H4 (cell line): ENCODE results near the gene TMEM222. TPM values are rescaled to one million over a fixed set of nuclear protein-coding genes. Genes with fewer than 3 reads are reported as not detected.

Experiments
- DNase-seq: peaks from one replicate; pipeline ENCODE4 v3.0.0-alpha.2; 2015; ENCODE audit warnings: low spot score
- total RNA-seq: library from RNA; depleted of rRNA; stranded (reverse); fragments of >200 nt; shearing (Covaris generic); gene quantifications from 2 replicates; pipeline ENCODE4 v1.2.3, GENCODE V29; 2014

Gene TMEM222
- total RNA-seq, 1 experiment from 2014 or later: 33.4 TPM

DNA sequence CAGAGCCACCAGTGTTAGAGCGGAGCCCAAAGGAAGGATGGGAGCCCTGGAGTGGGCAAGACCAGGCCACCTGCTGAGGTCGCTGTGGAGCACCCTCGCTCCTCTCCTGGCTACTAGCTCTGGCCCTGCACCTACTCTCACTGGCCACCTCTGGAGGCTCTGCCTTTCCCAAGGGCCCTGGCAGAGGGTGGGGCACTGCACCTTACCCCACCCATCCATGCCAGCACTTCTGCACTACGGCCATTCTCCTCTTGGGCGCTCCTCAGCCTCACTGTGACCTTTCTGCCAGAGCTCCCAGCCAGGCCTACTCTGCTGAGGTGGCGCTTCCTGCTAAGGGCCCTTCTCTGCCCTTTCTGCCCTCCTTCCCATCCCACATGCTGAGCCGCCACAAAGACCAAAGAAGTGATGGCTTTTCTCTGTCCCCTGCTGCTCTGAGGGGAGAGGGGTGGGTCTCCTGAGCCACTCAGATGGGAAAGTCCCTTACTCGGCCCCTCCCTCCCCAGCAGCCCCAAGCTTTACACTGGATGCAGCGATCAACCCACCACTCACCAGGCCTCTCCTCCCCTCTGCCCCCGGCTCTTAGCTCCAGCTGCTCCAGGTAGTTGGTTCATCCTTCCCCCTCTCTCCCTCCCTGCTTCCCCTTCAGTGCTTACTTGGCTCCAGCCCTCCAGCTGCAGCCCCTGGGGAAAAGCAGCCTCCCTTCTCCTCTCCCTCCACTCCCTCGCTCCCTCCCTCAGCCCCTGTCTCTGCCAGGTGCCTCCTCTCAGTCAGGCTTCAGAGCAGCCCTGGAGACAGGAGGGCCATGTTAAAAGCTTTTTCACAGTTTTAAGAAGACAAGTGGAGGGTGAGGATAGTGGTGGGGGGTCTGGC lies 14.8 kb upstream of the TMEM222 start:
- DNase-seq: no peak

- no peak for DNase-seq
These were observed 13.9 kb upstream of the TMEM222 start for GRCh38 chr1:27307874-27308598.

- DNase-seq: no peak
These were observed 7.8 kb upstream of the TMEM222 start for GRCh38 chr1:27314169-27314568.

GRCh38 chr1:27314737-27315136 lies 7.2 kb upstream of the TMEM222 start:
- no peak for DNase-seq

DNA sequence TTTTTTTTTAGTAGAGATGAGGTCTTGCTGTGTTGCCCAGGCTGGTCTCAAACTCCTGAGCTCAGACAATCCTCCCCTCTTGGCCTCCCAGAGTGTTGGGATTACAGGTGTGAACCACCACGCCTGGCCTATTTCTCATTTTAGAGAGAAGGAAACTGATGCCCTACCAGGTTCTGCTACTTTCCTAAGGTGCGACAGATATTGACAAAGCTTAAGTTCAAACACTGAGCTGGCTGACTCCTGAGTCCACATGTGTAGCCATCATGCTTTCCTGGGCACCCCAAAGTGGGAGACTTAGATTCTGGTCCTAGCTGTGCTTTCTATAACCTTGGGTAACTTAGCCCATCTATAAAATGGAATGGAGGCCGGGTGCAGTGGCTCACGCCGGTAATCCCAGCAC lies 5.1 kb upstream of the TMEM222 start:
- no peak for DNase-seq

DNA sequence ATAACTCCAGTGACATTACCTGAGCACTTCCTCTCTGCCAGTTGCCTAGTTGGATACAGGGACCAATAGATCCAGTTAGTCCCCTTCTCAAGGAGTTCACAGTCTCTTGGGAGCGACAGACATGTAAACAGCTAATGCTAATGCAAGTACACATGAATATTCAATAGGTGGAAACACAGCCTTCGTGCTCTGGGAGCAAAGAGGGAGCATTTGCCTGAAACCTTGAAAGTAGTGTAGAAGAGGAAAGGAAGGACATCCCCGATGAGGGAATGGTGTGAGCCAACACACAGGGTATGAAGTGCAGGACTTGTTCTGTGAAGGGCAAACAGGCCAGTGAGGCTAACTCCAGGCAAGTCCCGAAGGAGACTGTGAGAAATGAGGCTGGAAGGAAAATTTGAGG lies 3.8 kb upstream of the TMEM222 start:
- no peak for DNase-seq

DNA sequence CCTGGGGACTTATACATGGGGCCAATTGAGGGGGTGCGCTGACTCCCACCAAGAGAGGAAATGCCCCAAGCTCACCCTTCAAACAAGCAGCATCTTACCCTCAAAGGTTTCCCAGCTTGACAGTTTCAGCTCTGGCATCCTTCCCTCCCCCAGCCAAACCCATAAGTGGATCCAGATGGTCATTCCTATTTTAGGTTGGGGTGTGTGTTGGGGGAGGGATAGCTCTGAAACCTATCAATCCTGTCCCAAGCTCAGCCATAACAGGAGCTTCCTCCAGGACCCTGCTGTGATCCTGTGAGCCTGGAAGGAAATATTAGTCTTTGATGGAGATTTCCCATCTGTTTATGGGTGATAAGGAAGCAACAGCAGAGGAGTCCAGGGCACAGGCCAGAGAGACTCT lies 3.4 kb upstream of the TMEM222 start:
- no peak for DNase-seq

DNA sequence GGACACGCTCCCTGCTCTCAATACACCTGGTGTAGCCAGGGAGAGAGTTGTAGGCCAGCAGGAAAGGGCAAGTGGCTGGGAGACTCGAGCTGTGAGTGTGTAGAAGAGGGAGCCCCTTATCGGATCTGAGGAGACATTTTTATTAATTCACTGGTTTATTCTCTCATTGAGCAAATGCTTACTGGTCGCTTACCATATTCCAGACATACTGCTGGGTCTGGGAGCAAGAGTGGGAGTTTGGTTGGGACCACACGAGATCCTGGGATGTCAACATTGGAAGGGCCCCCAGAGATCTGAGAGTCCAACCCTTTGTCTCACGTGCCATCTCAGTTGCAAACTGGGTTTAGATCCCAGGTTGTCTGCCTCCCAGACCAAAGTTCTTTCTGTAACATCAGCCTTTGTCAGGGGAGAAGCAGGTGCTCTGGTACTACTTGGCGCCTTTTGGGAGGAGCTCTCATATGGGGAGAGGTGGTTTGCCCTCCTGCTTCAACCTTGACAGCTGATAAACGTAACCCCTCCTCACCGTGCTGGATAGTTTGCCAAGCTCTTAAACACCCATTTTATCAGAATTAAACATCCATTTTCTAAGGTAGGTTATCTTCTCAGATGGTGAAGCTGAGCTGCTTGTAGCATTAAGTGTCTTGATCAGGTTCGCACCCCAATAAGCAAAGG lies 742 bp downstream of the TMEM222 start:
- DNase-seq: no peak

- DNase-seq: no peak
These were observed 3.3 kb downstream of the TMEM222 start for GRCh38 chr1:27325286-27325685.

DNA sequence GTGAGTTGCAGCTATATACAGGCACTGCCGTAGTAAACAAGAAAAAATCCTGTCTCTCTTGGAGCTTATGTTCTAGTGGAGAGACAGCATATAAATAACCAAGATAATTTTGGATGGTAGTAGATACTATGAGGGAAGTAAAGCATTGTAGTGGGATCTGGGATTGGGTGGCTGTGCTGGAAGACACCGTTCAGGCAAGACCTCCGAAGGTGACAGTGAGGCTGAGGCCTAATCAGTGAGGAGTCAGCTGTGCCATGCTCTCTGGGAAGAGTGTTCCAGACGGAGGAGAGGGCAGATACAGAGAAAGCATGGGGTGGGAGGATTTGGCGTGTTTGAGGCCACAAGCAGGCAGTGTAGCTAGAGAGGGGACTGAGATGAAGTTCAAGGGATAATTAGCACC lies 6.0 kb downstream of the TMEM222 start:
- no peak for DNase-seq

GRCh38 chr1:27330786-27331185 lies 8.8 kb downstream of the TMEM222 start:
- DNase-seq: no peak

DNA sequence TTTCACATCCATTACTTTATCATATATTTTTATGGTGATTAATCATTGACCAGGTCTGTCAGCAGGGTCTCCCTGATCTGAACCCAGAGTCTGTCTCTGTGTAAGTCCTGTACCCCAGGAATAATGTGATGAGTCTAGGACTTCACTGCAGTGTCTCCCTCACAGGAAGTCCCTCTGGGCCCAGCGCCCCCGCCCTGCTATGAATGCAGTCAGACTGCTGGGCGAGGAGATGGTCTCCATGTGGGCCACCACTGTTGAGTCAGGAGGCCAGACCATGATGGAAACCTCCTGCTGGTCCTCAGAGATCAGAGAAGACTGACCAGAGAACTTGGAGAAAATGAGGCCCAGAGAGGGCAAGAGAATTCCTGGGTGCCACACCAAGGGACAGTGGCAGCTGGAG lies 9.5 kb downstream of the TMEM222 start:
- DNase-seq: no peak

GRCh38 chr1:27331922-27332321 lies 10.0 kb downstream of the TMEM222 start:
- no peak for DNase-seq

DNA sequence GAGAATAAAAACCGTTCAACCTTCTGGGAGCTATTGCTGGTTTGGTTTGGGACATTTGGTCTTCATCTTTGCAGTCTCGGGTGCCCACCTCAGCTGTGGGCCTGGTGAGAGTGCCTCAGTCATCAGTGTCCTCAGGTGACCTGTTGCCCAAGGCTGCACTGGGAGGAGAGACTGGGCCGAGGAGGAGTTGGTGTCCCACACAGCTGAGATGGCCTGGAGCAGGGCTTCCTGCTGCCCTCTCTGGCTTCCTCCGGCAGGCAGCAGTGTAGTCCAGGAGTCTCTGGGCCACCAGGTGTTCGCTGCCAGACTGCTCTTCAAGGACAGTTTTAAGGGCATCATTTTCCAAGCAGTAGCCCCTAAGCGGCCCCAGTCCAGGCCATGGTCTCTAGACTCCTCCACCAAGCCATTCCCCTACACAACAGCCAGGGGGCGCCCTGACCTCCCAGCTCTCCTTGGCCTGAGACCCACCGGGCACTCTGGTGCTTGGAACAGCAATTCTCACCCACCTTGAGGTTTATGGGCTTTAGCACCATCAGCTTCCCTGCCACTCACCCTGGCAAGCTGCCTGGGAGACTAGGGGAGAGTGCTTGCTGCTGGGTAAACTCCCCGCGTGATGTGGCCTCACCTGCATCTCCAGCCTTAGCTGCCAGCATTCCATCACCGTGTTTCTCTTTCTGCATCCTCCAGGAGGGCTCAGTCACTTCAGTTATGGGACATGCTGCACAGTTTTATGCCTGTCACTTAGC lies 10.7 kb downstream of the TMEM222 start:
- no peak for DNase-seq

DNA sequence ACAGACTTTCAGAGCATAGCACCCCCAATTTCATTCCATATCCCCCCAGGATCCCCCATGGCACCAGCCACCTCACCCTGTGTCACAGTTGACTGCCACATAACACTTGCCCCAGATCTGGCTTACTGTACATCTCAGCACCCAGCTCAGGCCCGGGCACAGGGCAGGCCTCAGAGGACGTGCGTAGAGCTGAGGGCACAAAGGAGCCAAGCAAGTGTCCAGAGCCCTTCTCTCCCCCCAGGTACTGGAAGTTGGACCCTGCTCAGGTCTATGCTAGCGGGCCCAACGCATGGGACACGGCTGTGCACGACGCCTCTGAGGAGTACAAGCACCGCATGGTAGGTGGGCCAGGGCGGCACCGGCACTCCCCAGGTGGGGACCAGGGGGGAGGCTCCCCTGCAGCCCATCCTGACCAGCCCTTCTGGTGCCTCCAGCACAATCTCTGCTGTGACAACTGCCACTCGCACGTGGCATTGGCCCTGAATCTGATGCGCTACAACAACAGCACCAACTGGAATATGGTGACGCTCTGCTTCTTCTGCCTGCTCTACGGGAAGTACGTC lies 11.8 kb downstream of the TMEM222 start:
- no peak for DNase-seq

DNA sequence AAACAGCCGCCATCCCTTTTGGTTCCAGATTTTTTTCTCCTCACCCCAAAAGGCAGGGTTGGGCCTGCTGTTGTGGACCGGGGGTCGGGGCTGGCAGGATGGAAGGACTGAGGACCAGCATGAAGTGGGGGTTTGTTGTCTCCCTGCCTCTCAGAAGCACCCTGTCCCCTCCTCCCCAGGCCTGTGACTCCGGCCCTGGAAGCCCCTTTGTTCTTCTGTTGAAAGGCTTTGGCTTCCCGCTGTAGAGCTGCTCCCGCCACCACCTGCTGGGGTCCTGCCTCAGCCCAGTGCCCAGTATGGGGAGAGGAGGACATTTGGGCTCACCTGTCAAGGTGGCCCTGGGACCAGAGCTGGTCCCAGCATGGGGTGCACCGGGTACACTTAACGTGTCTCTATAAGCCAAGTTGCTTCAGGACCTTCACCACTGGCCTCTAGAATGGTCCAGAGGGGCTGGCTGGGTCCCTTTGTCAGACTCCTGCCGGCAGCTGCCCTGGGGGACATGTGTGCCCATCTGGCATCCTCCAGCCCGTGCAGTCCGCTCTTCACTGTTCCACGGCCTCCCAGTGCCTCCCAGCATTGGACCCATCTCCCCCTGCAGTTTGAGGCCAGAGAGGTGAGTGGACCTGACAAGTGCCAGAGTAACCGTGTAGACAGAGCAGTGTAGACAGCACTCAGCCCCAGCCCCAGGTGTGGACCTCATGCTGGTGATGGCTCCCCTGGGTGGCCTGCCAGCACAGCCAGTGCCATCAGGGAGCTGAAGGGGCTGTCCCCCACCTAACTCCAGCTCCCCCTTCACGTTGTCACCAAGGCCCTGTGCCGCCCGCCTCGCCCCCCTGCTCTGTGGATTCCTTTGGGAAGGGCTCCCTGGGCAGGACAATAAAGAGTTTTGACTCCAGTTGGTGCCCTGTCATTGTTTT lies 13.8 kb downstream of the TMEM222 start:
- DNase-seq: no peak

- DNase-seq: no peak
These were observed 14.8 kb downstream of the TMEM222 start for GRCh38 chr1:27336756-27337155.

DNA sequence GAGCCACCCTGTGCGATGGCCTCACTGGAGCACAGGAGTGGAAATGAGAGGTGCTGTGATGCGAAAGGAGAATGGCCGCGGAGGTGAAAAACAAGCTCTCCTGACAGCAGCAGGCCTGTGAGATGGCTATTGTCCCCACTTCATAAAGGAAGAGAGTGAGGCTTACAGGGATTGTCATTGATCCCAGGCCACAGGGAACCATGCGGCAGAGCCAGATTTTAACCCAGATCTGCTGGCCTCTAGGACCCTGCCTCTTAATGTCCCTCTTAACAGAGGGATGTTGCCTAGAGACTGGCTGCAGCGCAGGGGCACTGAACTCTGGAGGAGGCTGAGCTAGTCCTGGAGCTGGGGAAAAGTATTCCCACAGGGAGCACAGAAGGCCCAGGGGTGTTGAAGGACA lies 16.8 kb downstream of the TMEM222 start:
- no peak for DNase-seq

GRCh38 chr1:27339213-27339612 lies 17.2 kb downstream of the TMEM222 start:
- no peak for DNase-seq

DNA sequence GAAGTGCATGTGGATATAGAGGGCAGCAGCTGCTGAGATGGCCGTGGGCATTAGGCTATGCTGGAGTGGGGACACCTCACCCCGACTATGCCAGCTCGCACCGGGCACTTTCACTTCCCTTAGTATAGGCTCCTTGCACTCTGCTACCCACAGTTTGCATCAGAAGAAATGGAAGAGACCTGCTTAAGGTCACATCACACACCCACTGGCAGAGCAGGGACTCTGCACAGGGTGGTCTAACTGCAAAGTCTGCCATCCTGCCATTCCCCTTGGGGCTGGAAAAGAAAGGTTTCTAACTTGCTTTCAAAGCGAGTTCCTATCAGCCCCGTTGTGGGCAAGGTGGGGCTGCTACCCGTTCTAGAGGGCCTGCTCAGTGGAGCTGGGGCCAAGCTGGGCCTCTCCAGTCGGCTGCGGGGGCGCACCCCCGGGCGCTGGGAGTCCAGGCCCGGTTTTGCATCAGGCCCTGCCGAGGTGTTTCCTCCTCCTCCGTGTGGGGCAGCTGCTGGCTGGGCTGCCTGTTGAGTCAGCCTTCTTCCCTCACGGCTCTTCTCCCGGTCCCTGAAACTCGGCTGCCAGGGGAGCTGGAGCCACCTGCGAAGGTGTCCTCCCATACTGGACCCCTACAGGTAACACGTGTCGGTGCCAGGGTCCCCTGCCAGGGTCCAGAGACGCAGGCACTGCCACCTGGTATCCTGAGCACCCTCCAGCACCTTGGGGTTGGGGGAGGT lies 19.7 kb downstream of the TMEM222 start, which contains the start of gene SYTL1:
TSS of gene SYTL1 (plus strand) at position 498 of the 728 bp plus-strand sequence. CDS start 3,313 bp downstream, outside the sequence.
- DNase-seq: peak; percentile 63
